GM12878 (cell line): ENCODE data around the gene TMEM91. TPM values are rescaled to one million over a fixed set of nuclear protein-coding genes. Genes with fewer than 3 reads are reported as not detected.

ENCODE experiments used
- ATAC-seq: fragments of 200-7000 bp; cut with Tn5 transposase; 3 replicates; pipeline ENCODE4 v1.9.1; 2020; ENCODE audit warnings: mild to moderate bottlenecking, moderate library complexity
- BruUV-seq: library from RNA; stranded (reverse); fragments of 400-500 nt; replicated peaks from 2 replicates; lab custom pipeline; 2021; lab: Mats Ljungman, UMichigan
- CTCF ChIA-PET: fragments of 300-600 bp; sonication (Branson Sonifier 250); formaldehyde crosslinking; extraction: SDS; loops from one replicate; lab custom pipeline; 2021; ENCODE audit warnings: inconsistent platforms; lab: Yijun Ruan, JAX
- POLR2A ChIA-PET: fragments of 350-600 bp; formaldehyde crosslinking; extraction: SDS; loops from one replicate; lab custom pipeline; 2021; ENCODE audit warnings: inconsistent platforms; lab: Charles Lee
- RAD21 ChIA-PET: fragments of 300-600 bp; sonication (Branson Sonifier 250); formaldehyde crosslinking; loops from one replicate; lab custom pipeline; 2023; ENCODE audit warnings: antibody characterized with exemption; ENCODE audit not compliant: unreplicated experiment; lab: Charles Lee
- SMC1A ChIA-PET: fragments of 300-600 bp; sonication (Branson Sonifier 250); formaldehyde crosslinking; loops from one replicate; lab custom pipeline; 2023; ENCODE audit not compliant: unreplicated experiment, uncharacterized antibody; lab: Charles Lee
- DNase-seq: peaks from one replicate; pipeline ENCODE4 v3.0.0-alpha.2; 2011; ENCODE audit warnings: low read depth, low spot score
- FAIRE-seq: peaks from 3 replicates; lab custom pipeline; 2011; peaks lifted over from hg19 to GRCh38; lab: Jason Lieb, UNC
- H2AFZ ChIP-seq: 2 replicates; pipeline ENCODE4 v1.6.0; 2011; ENCODE audit warnings: low read depth, low read length, control low read depth; ENCODE audit not compliant: control insufficient read depth
- H3K27ac ChIP-seq: 2 replicates; pipeline ENCODE4 v1.5.1; 2011; ENCODE audit warnings: control low read depth; ENCODE audit not compliant: control insufficient read depth, insufficient read depth
- H3K27me3 ChIP-seq, 2 experiments: replicated peaks in 1 of 2; 2 replicates each; pipeline versions ENCODE4 v1.6.0 to v1.6.1; 2011; ENCODE audit warnings: low read length in 1 of 2; ENCODE audit not compliant: control insufficient read depth in 2 of 2, insufficient read depth in 2 of 2
- H3K36me3 ChIP-seq, 2 experiments: 2 replicates each; pipeline ENCODE4 v1.5.1; 2011; ENCODE audit warnings: low read length in 1 of 2; ENCODE audit not compliant: control insufficient read depth in 2 of 2, insufficient read depth in 2 of 2
- H3K4me1 ChIP-seq: 2 replicates; pipeline ENCODE4 v1.6.1; 2011; ENCODE audit warnings: mild to moderate bottlenecking, low read length, moderate library complexity, mixed read lengths; ENCODE audit not compliant: control insufficient read depth, insufficient read depth
- H3K4me2 ChIP-seq: 2 replicates; pipeline ENCODE4 v1.6.0; 2011; ENCODE audit warnings: control low read depth; ENCODE audit not compliant: control insufficient read depth, insufficient read depth
- H3K4me3 ChIP-seq: fragments of 200-600 bp; sonication (generic); 2 replicates; pipeline ENCODE4 v1.5.1; 2016
- H3K79me2 ChIP-seq: 2 replicates; pipeline ENCODE4 v1.6.0; 2011; ENCODE audit warnings: low read length; ENCODE audit not compliant: control insufficient read depth, insufficient read depth
- H3K9ac ChIP-seq: 2 replicates; pipeline ENCODE4 v1.8.0; 2011; ENCODE audit warnings: low read length, control low read depth, mixed read lengths; ENCODE audit not compliant: control insufficient read depth, insufficient read depth
- H3K9me3 ChIP-seq: replicated peaks from 3 replicates; pipeline ENCODE4 v1.5.1; 2011; ENCODE audit warnings: mild to moderate bottlenecking, low read length; ENCODE audit not compliant: control insufficient read depth, insufficient read depth
- H4K20me1 ChIP-seq: 2 replicates; pipeline ENCODE4 v1.6.0; 2011; ENCODE audit not compliant: control insufficient read depth, insufficient read depth
- ATF3 ChIP-seq: IDR thresholded peaks from 2 replicates; pipeline ENCODE4 v1.6.1; 2011; ENCODE audit warnings: low read depth, mild to moderate bottlenecking, low read length, moderate library complexity, borderline replicate concordance; ENCODE audit errors: extremely low read depth
- BCLAF1 ChIP-seq: fragments of 450-650 bp; IDR thresholded peaks from 2 replicates; pipeline ENCODE4 v1.6.1; 2017; ENCODE audit warnings: antibody characterized with exemption, mild to moderate bottlenecking, moderate library complexity
- CREM ChIP-seq: IDR thresholded peaks from 2 replicates; pipeline ENCODE4 v1.6.1; 2014; ENCODE audit warnings: antibody characterized with exemption, low read depth
- FOS ChIP-seq: IDR thresholded peaks from 3 replicates; pipeline ENCODE4 v1.6.1; 2011; ENCODE audit warnings: borderline replicate concordance; ENCODE audit not compliant: insufficient read length; ENCODE audit errors: extremely low read depth
- HSF1 ChIP-seq: fragments of 150-350 bp; IDR thresholded peaks from 2 replicates; pipeline ENCODE4 v1.6.1; 2014; ENCODE audit warnings: mild to moderate bottlenecking, low read depth, low read length
- TARDBP ChIP-seq: IDR thresholded peaks from 2 replicates; pipeline ENCODE4 v1.6.1; 2016; ENCODE audit warnings: borderline replicate concordance
- TCF3 ChIP-seq: IDR thresholded peaks from 2 replicates; pipeline ENCODE4 v1.6.1; 2012; ENCODE audit warnings: low read depth, mild to moderate bottlenecking, low read length, borderline replicate concordance; ENCODE audit not compliant: insufficient read depth
- ZNF274 ChIP-seq: IDR thresholded peaks from one replicate; pipeline ENCODE4 v1.8.0; 2011; ENCODE audit not compliant: insufficient read length, insufficient read depth
- ZSCAN29 ChIP-seq: fragments of 450-650 bp; IDR thresholded peaks from 2 replicates; pipeline ENCODE4 v1.6.1; 2017; ENCODE audit warnings: mild to moderate bottlenecking, moderate library complexity
- WGBS: methylation state at CpG from one replicate; pipeline ENCODE4 v1.1.6; 2016; ENCODE audit warnings: low lambda C conversion rate; ENCODE audit not compliant: insufficient replicate concordance, insufficient coverage; ENCODE audit errors: missing lambda C conversion rate; 5-methylcytosine and 5-hydroxymethylcytosine counted together
- in situ Hi-C: fragments of 300-500 bp; cut with MboI; formaldehyde crosslinking; loops from 9 replicates; pipeline ENCODE4 v1.14.3; 2018; ENCODE audit warnings: mixed read lengths
- intact Hi-C: fragments of 100-400 bp; cut with micrococcal nuclease; formaldehyde crosslinking; loops from one replicate; pipeline ENCODE4 v1.14.2; 2022; ENCODE audit not compliant: unreplicated experiment
- polyA plus RNA-seq, 11 experiments: library from polyadenylated mRNA; depleted of rRNA in 4 of 11; unstranded in 6 of 11; stranded (reverse) in 5 of 11; fragments of >200 nt; fragmentation: Nextera tagmentation in 4 of 11; fragmentation: Illumina TruSeq in 1 of 11; extraction: Ambion mirVana in 4 of 11; extraction: Trizol in 1 of 11; gene quantifications; 1 replicate in 1 of 11; 2 replicates in 10 of 11; pipeline versions ENCODE4 v1.2.1 to v1.2.3, GENCODE V29; 2011 to 2016; ENCODE audit warnings: inconsistent platforms in 2 of 11, missing spikeins in 2 of 11, low read depth in 1 of 11
- total RNA-seq, 4 experiments: library from RNA; depleted of rRNA in 3 of 4; stranded (reverse); fragments of >200 nt in 3 of 4; fragmentation: Illumina TruSeq in 1 of 4; extraction: Trizol in 1 of 4; gene quantifications; 2 replicates each; pipeline versions ENCODE4 v1.2.1 to v1.2.3, GENCODE V29; 2013 to 2021

Gene TMEM91
- total and polyA plus RNA-seq, 10 of the 15 experiments (the other 5 are each of a cell fraction or from before 2014, with no cell fraction given) = 1.5 to 5.5 (median 2.7) TPM

GRCh38 chr19:41371541-41371940 lies 4.8 kb upstream of the TMEM91 start:
- no peaks in the 10 kb centered on the region for H3K36me3 ChIP-seq
- ChIA-PET POLR2A (interaction anchor here (0.6 kb wide), 1 partner anchor 54 kb away, joined by 4 read pairs; no protein-coding TSS in a partner anchor), SMC1A (no interaction called here), RAD21 (no interaction called here), CTCF (no interaction called here)
- intact Hi-C loops = no loop called here
- no TSS peak for BruUV-seq
- WGBS = 99% methylated on average over 8 of the region's 8 CpGs
- H3K27ac ChIP-seq = no peak overlapping the region
- no peak for ATAC-seq
- no peak for DNase-seq
- no peak overlapping the region for H3K9ac ChIP-seq
- peaks cover 14% of the 10 kb centered on the region for H3K4me1 ChIP-seq
- TF ChIP-seq ZNF274 = no peak
- no peak for TF ChIP-seq TCF3
- no peaks in the 10 kb centered on the region for H4K20me1 ChIP-seq
- FAIRE-seq = no peak
- no peaks in the 10 kb centered on the region for H3K9me3 ChIP-seq
- no peak overlapping the region for H3K4me2 ChIP-seq
- H3K27me3 ChIP-seq = no peaks in the 10 kb centered on the region
- H3K79me2 ChIP-seq = peaks cover 5% of the 10 kb centered on the region; the same call in 1 of the 2 replicates
- no peak overlapping the region for H2AFZ ChIP-seq
- no peak overlapping the region for H3K4me3 ChIP-seq
- in situ Hi-C loops = no loop called here

GRCh38 chr19:41372501-41372900 lies 3.8 kb upstream of the TMEM91 start:
- Histone ChIP-seq H3K9me3 (no peaks in the 10 kb centered on the region), H3K4me1 (peaks cover 15% of the 10 kb centered on the region), H3K27ac (no peak overlapping the region), H3K27me3 (no peaks in the 10 kb centered on the region), H3K4me3 (no peak overlapping the region), H3K4me2 (no peak overlapping the region), H2AFZ (no peak overlapping the region), H3K79me2 (peaks cover 5% of the 10 kb centered on the region; the same call in 1 of the 2 replicates), H4K20me1 (no peaks in the 10 kb centered on the region), H3K9ac (no peak overlapping the region), H3K36me3 (no peaks in the 10 kb centered on the region)
- ChIA-PET RAD21 (interaction anchor here (1.0 kb wide), 1 partner anchor 9 kb away, joined by 3 read pairs; the partner anchor contains the start of gene B9D2), POLR2A (interaction anchor here (0.7 to 1.3 kb wide), 2 partner anchors 9 to 21 kb away, joined by 3 to 6 read pairs; partner anchors contain the start of gene B9D2), SMC1A (interaction anchor here (0.6 to 1.2 kb wide), 2 partner anchors 20 to 25 kb away, joined by 3 read pairs; no protein-coding TSS in a partner anchor), CTCF (no interaction called here)
- no peak for ATAC-seq
- intact Hi-C loops = no loop called here
- WGBS = 96% methylated on average over 2 of the region's 2 CpGs
- DNase-seq = no peak
- no TSS peak for BruUV-seq
- FAIRE-seq = no peak
- in situ Hi-C loops = no loop called here
- TF ChIP-seq TARDBP = no peak
- TF ChIP-seq ATF3 = no peak
- TF ChIP-seq HSF1 = no peak
- no peak for TF ChIP-seq FOS
- TF ChIP-seq CREM = no peak
- no peak for TF ChIP-seq ZSCAN29
- no peak for TF ChIP-seq BCLAF1
